Adrenal gland (tissue), 12 donors: ENCODE measurements around the gene KIF5A. TPM values are rescaled to one million over a fixed set of nuclear protein-coding genes. Genes with fewer than 3 reads are reported as not detected.

Experiments used
- DNase-seq, 7 donors: peaks; one replicate each; pipeline ENCODE4 v3.0.0-alpha.2; 2019 to 2020
- H3K27ac ChIP-seq, 5 donors: fragments of 200-600 bp; sonication (generic) in 4 of 5; 1 replicate in 3 of 5; 2 replicates in 2 of 5; pipeline versions ENCODE4 v1.5.1 to v1.8.0; 2016 to 2020; ENCODE audit warnings: mild to moderate bottlenecking in 1 of 5
- H3K27me3 ChIP-seq: fragments of 200-600 bp; 2 replicates; pipeline ENCODE4 v1.8.0; 2021
- H3K36me3 ChIP-seq, 2 donors: fragments of 200-600 bp; replicated peaks in 1 of 2; 1 replicate in 1 of 2; 2 replicates in 1 of 2; pipeline versions ENCODE4 v1.5.1 to v1.8.0; 2018 to 2022
- H3K4me1 ChIP-seq, 2 donors: fragments of 200-600 bp; replicated peaks in 1 of 2; 1 replicate in 1 of 2; 2 replicates in 1 of 2; pipeline versions ENCODE4 v1.5.1 to v1.8.0; 2018 to 2021
- H3K4me3 ChIP-seq, 4 donors: fragments of 200-600 bp; sonication (generic) in 3 of 4; one replicate each; pipeline ENCODE4 v1.5.1; 2016 to 2018
- H3K9me3 ChIP-seq, 3 donors: fragments of 200-600 bp; sonication (generic) in 1 of 3; replicated peaks in 1 of 3; 1 replicate in 2 of 3; 2 replicates in 1 of 3; pipeline versions ENCODE4 v1.5.1 to v1.8.0; 2016 to 2021
- POLR2A ChIP-seq, 2 donors: fragments of 450-650 bp; IDR thresholded peaks; one replicate each; pipeline ENCODE4 v1.6.1; 2017; ENCODE audit warnings: antibody characterized with exemption in 2 of 2, mild to moderate bottlenecking in 2 of 2, moderate library complexity in 1 of 2
- WGBS, 4 donors: extraction: QIAGEN DNeasy Blood & Tissue Kit in 2 of 4; methylation state at CpG; one replicate each; pipeline versions ENCODE4 v1.1.5 to v1.1.7; 2013 to 2017; 5-methylcytosine and 5-hydroxymethylcytosine counted together
- intact Hi-C, 2 donors: fragments of 100-400 bp; cut with DNase I; formaldehyde crosslinking; loops; one replicate each; pipeline versions ENCODE4 v1.14.1 to v1.15.0; 2022 to 2023
- polyA plus RNA-seq, 3 donors: library from polyadenylated mRNA; stranded (reverse); fragments of 200-250 nt in 2 of 3; fragments of 350-450 nt in 1 of 3; fragmentation: Illumina TruSeq in 1 of 3; extraction: RNeasy Lipid Tissue Mini Kit (QIAGEN cat#74804) in 1 of 3; gene quantifications; one replicate each; pipeline ENCODE4 v1.2.3, GENCODE V29; 2013 to 2014
- total RNA-seq, 9 donors: library from RNA; depleted of rRNA in 4 of 9; stranded (reverse); fragments of >200 nt in 4 of 9; fragments of 120-200 nt in 1 of 9; fragmentation: NEBNext Ultra II Directional in 1 of 9; extraction: Animal tissue kit (Norgen Biotek cat#: 25700) in 1 of 9; gene quantifications; one replicate each; pipeline versions ENCODE4 v1.1.0 to v1.2.4, GENCODE V29; 2013 to 2023
- TF ChIP-seq, protein P1 (sequence below), 6 experiments: fragments of 450-650 bp in 4 of 6; fragments of 200-600 bp in 2 of 6; sonication (generic) in 1 of 6; IDR thresholded peaks; 1 replicate in 5 of 6; 2 replicates in 1 of 6; pipeline versions ENCODE4 v1.5.1 to v1.8.0; 2016 to 2021; ENCODE audit warnings: antibody characterized with exemption in 6 of 6, mild to moderate bottlenecking in 2 of 6, moderate library complexity in 1 of 6
- donor health status: healthy with polysubstance abuse.
- donor health status: Bipolar disorder and iron deficiency.
- donor health status: DM: yes; HTN: yes; CAD: no.
- donor health status: DM: no; HTN: no; CAD: no.
- donor health status: DM: no; HTN: no; CAD: no.
- donor health status: DM: yes; HTN: yes; CAD: no.

Gene KIF5A
- total and polyA plus RNA-seq, 12 donors: 0.32 to 7.6 (median 2.1) TPM; not detected in 1

DNA sequence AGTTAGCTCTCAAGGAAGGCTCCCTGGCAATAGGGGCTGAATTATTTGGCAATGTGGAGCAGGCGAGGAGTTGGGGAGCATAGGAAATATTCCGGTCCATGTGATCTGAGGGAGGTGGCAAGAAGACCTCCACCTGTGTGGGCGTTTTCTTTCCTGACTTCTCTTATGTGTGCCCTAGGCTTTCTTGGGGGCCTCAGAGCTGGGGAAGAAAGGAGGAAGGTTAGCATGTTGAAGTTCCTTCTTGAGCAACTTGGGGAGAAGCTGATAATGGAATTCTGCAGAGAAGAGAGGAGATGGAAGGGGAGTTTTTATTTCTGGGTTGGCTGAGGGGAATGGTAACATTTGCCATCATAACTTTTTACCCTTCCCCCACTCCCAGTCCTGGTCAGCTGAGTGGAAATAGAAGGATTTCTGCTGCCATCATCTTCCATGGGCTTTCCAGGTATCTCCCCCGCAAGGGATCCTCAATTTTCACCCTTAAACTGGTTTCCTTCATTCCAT, 56.0 kb downstream of the KIF5A start:
- intact Hi-C loops: no loop called here
- no peaks in the 10 kb centered on the region for H3K27me3 ChIP-seq
- peak overlapping the region in 2 of 5 donors; percentile 87 to 96 for H3K27ac ChIP-seq
- H3K9me3 ChIP-seq: no peaks in the 10 kb centered on the region
- peak overlapping the region in 1 of 4 donors; percentile 89 for H3K4me3 ChIP-seq
- H3K36me3 ChIP-seq: peaks cover 0 to 24% of the 10 kb centered on the region in 2 donors
- no peak for TF ChIP-seq POLR2A (IDR thresholded peaks at IDR 0.05)
- TF ChIP-seq, protein P1, sequence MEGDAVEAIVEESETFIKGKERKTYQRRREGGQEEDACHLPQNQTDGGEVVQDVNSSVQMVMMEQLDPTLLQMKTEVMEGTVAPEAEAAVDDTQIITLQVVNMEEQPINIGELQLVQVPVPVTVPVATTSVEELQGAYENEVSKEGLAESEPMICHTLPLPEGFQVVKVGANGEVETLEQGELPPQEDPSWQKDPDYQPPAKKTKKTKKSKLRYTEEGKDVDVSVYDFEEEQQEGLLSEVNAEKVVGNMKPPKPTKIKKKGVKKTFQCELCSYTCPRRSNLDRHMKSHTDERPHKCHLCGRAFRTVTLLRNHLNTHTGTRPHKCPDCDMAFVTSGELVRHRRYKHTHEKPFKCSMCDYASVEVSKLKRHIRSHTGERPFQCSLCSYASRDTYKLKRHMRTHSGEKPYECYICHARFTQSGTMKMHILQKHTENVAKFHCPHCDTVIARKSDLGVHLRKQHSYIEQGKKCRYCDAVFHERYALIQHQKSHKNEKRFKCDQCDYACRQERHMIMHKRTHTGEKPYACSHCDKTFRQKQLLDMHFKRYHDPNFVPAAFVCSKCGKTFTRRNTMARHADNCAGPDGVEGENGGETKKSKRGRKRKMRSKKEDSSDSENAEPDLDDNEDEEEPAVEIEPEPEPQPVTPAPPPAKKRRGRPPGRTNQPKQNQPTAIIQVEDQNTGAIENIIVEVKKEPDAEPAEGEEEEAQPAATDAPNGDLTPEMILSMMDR (IDR thresholded peaks at IDR 0.05): no peak
- peaks cover 20 to 24% of the 10 kb centered on the region in 2 donors for H3K4me1 ChIP-seq
- no peak for DNase-seq
- WGBS, 4 donors: 75 to 83% (median 79%) methylated on average over 4 of the region's 4 CpGs

DNA sequence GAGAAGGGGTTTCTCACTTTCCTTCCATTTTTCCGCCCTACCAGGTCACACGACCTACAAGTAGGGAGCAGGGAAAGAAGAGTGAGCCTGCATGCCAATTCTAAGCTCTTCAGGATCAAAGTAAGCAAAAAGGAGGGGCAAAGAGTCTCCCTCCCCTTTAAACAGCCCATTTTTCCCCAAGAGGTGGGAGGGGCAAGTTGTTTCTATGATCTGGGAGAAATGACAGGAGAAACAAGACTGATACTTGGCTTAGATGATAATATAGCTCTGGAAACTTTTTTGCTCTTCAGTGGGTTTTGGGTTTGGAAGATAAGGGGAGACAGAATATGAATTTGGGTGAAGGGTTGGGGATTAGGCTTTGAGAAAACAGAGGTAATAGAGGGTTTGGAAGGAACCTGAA, 56.6 kb downstream of the KIF5A start:
- Histone ChIP-seq H3K4me3 (no peak overlapping the region), H3K4me1 (peaks cover 24 to 25% of the 10 kb centered on the region in 2 donors), H3K27me3 (no peaks in the 10 kb centered on the region), H3K27ac (no peak overlapping the region), H3K36me3 (peaks cover 0 to 19% of the 10 kb centered on the region in 2 donors), H3K9me3 (no peaks in the 10 kb centered on the region)
- TF ChIP-seq POLR2A (IDR thresholded peaks at IDR 0.05): no peak
- TF ChIP-seq, protein P1 (IDR thresholded peaks at IDR 0.05): no peak
- intact Hi-C loops: no loop called here
- no peak for DNase-seq
- WGBS, 4 donors: 76 to 83% (median 80%) methylated on average over 2 of the region's 2 CpGs

DNA sequence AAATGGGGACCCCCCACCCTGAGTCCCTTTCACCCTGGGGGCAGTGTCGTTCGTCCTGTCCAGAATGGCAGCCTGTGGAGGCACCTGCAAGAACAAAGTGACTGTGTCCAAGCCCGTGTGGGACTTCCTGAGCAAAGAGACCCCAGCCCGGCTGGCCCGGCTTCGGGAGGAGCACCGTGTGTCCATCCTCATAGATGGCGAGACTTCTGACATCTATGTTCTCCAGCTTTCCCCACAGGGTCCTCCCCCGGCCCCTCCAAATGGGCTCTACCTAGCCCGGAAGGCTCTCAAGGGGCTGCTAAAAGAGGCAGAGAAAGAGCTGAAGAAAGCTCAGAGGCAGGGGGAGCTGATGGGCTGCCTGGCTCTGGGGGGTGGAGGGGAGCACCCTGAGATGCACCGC, 57.0 kb downstream of the KIF5A start:
- H3K27ac ChIP-seq: no peak overlapping the region
- WGBS, 4 donors: 90 to 94% (median 92%) methylated on average over 8 to 11 of the region's 11 CpGs
- no peaks in the 10 kb centered on the region for H3K9me3 ChIP-seq
- H3K4me3 ChIP-seq: no peak overlapping the region
- no peak for TF ChIP-seq POLR2A (IDR thresholded peaks at IDR 0.05)
- TF ChIP-seq, protein P1 (IDR thresholded peaks at IDR 0.05): no peak
- peaks cover 25 to 26% of the 10 kb centered on the region in 2 donors for H3K4me1 ChIP-seq
- H3K36me3 ChIP-seq: peaks cover 0 to 16% of the 10 kb centered on the region in 2 donors
- intact Hi-C loops: no loop called here
- no peaks in the 10 kb centered on the region for H3K27me3 ChIP-seq
- no peak for DNase-seq

DNA sequence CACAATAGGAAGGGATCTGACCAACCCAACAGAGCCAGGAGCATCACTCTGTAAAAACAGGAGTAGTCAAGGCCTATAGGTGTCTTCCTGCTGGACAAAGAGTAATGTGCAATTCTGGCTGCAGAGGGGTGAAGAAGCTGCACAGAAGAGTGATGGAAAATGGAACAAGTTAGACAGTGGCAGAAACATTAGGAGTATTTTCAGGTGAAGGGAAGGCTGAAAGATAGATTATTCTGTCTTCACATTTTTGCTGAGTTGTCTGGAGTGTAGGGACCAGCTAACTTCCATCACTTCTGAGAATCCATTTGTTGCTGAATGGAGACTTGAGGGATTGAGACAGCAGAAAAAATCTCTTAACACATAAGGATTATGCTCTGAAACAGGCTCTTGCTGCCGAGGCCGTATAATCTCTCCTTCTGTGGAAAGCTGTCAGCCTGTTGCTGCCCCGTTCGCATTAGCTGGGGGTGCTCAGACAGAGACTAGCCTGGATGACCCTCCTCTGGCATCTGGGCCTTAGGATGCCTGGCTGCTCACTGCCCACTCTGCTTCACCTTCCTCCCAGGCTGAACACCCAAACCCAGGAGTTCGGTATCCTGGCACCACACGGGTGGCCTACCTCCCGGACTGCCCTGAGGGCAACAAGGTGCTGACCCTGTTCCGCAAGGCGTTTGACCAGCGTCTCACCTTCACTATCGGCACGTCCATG, 58.3 kb downstream of the KIF5A start:
- Histone ChIP-seq H3K4me3 (no peak overlapping the region), H3K4me1 (peaks cover 25 to 29% of the 10 kb centered on the region in 2 donors), H3K27me3 (no peaks in the 10 kb centered on the region), H3K9me3 (no peaks in the 10 kb centered on the region), H3K27ac (peak overlapping the region in 1 of 5 donors; percentile 90), H3K36me3 (peaks cover 0 to 13% of the 10 kb centered on the region in 2 donors)
- intact Hi-C loops: no loop called here
- no peak for TF ChIP-seq POLR2A (IDR thresholded peaks at IDR 0.05)
- TF ChIP-seq, protein P1 (IDR thresholded peaks at IDR 0.05): no peak
- no peak for DNase-seq
- WGBS, 4 donors: 76 to 86% (median 82%) methylated on average over 9 to 12 of the region's 12 CpGs
